GM10248 (cell line): ENCODE results near the gene DNAH1.
"Not testable (repeated sequence)": the region's sequence is repeated elsewhere in the genome, so short reads cannot be mapped to it uniquely, and the experiment has no call there.

Experiments
- CTCF ChIA-PET: fragments of 300-600 bp; sonication (Branson Sonifier 250); formaldehyde crosslinking; extraction: SDS; loops from one replicate; lab custom pipeline; 2021; ENCODE audit warnings: antibody characterized with exemption; lab: Yijun Ruan, JAX
- POLR2A ChIA-PET: fragments of 350-650 bp; sonication (Branson Sonifier 250); formaldehyde crosslinking; extraction: SDS; loops from one replicate; lab custom pipeline; 2020; ENCODE audit warnings: antibody characterized with exemption; lab: Yijun Ruan, JAX
- DNase-seq: peaks from one replicate; pipeline ENCODE4 v3.0.0; 2012; ENCODE audit errors: extremely low spot score
- TF ChIP-seq, protein P1 (sequence below): IDR thresholded peaks from 2 replicates; pipeline ENCODE4 v1.5.1; 2012; ENCODE audit warnings: mild to moderate bottlenecking, low read depth; ENCODE audit errors: extremely low read depth, missing control alignments, control extremely low read depth

The DNAH1 gene

GRCh38 chr3:52281981-52282801 is 33.9 kb upstream of the DNAH1 start:
- no peak for DNase-seq
- POLR2A ChIA-PET, result no interaction called here
- TF ChIP-seq, protein P1, sequence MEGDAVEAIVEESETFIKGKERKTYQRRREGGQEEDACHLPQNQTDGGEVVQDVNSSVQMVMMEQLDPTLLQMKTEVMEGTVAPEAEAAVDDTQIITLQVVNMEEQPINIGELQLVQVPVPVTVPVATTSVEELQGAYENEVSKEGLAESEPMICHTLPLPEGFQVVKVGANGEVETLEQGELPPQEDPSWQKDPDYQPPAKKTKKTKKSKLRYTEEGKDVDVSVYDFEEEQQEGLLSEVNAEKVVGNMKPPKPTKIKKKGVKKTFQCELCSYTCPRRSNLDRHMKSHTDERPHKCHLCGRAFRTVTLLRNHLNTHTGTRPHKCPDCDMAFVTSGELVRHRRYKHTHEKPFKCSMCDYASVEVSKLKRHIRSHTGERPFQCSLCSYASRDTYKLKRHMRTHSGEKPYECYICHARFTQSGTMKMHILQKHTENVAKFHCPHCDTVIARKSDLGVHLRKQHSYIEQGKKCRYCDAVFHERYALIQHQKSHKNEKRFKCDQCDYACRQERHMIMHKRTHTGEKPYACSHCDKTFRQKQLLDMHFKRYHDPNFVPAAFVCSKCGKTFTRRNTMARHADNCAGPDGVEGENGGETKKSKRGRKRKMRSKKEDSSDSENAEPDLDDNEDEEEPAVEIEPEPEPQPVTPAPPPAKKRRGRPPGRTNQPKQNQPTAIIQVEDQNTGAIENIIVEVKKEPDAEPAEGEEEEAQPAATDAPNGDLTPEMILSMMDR, result no peak
- CTCF ChIA-PET, result interaction anchor here (0.8 to 3.1 kb wide), 11 partner anchors 10 to 281 kb away, joined by 3 to 16 read pairs (median 4); partner anchors contain the start of gene TLR9

GRCh38 chr3:52283306-52283705 is 32.8 kb upstream of the DNAH1 start:
- POLR2A ChIA-PET, result interaction anchor here (0.8 kb wide), 1 partner anchor 30 kb away, joined by 3 read pairs; no protein-coding TSS in a partner anchor
- DNase-seq, result peak; percentile 10
- TF ChIP-seq, protein P1, result no peak
- CTCF ChIA-PET, result interaction anchor here (1.1 to 18.3 kb wide), 5 partner anchors 9 to 63 kb away, joined by 4 to 290 read pairs (median 4); no protein-coding TSS in a partner anchor

GRCh38 chr3:52284051-52284450 is 32.1 kb upstream of the DNAH1 start:
- ChIA-PET CTCF (interaction anchor here (1.1 to 18.3 kb wide), 5 partner anchors 10 to 64 kb away, joined by 4 to 290 read pairs (median 4); no protein-coding TSS in a partner anchor), POLR2A (interaction anchor here (0.6 to 0.8 kb wide), 3 partner anchors 31 to 186 kb away, joined by 3 read pairs; no protein-coding TSS in a partner anchor)
- DNase-seq, result not testable (repeated sequence)

GRCh38 chr3:52286777-52287110 is 29.4 kb upstream of the DNAH1 start:
- POLR2A ChIA-PET, result interaction anchor here (0.9 to 1.3 kb wide), 2 partner anchors 9 to 14 kb away, joined by 3 read pairs; no protein-coding TSS in a partner anchor
- TF ChIP-seq, protein P1, result no peak
- CTCF ChIA-PET, result interaction anchor here (1.1 to 18.3 kb wide), 3 partner anchors 10 to 55 kb away, joined by 4 to 290 read pairs (median 10); no protein-coding TSS in a partner anchor
- no peak for DNase-seq

GRCh38 chr3:52288674-52289073 is 27.4 kb upstream of the DNAH1 start:
- no peak for DNase-seq
- POLR2A ChIA-PET, result interaction anchor here (1.3 to 1.5 kb wide), 2 partner anchors 10 to 12 kb away, joined by 3 to 4 read pairs; partner anchors contain the start of gene WDR82
- CTCF ChIA-PET, result interaction anchor here (1.0 to 18.3 kb wide), 10 partner anchors 8 to 158 kb away, joined by 3 to 290 read pairs (median 6); partner anchors contain the start of genes SEMA3G and WDR82
- TF ChIP-seq, protein P1, result no peak

DNA sequence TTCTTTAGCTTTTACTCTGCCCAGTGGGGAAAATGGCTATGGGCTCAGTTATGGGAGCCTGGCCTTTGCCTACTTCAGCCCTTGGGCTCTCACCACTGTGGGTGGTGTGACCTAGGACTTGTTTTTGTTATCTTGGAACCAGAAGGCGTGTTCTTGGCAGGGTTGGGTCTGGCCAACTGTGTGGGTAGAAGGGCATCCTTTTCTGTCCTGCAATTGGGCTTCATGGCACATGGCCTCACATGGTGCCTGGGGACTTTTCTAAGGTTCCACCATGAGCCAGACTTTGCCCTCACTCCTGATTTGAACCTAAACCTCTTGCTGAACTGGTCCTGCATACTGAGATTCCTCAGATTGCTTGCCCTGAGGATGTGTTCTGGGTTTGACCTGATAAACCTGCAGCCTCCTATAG is 26.8 kb upstream of the DNAH1 start:
- CTCF ChIA-PET, result interaction anchor here (1.0 to 18.3 kb wide), 10 partner anchors 8 to 157 kb away, joined by 3 to 290 read pairs (median 6); partner anchors contain the start of genes SEMA3G and WDR82
- no peak for DNase-seq

More for the DNA sequence above, 26.8 kb upstream of the DNAH1 start:
- TF ChIP-seq, protein P1, result no peak
- POLR2A ChIA-PET, result interaction anchor here (1.3 to 1.5 kb wide), 2 partner anchors 11 to 12 kb away, joined by 3 to 4 read pairs; partner anchors contain the start of gene WDR82
